ENCODE measurements around the gene IL24.

Gene IL24

GRCh38 chr1:206953126-206953525, 55.9 kb downstream of the IL24 start:
- Histone ChIP-seq H3K4me3 (replicated peaks; ENCODE audit: insufficient read depth, low read length) (no peak overlapping the region), H3K27ac (replicated peaks) (no peak overlapping the region), H3K27me3 (ENCODE audit: insufficient read depth, poor library complexity, severe bottlenecking) (no peaks in the 10 kb centered on the region)
- no peak for DNase-seq (ENCODE audit: low read depth in 1 of 2, low spot score in 1 of 2)
- TF ChIP-seq GABPA (IDR thresholded peaks at IDR 0.05; ENCODE audit: low read depth) (no peak), REST (IDR thresholded peaks at IDR 0.05; ENCODE audit: insufficient replicate concordance, low read depth) (no peak), CTCF (IDR thresholded peaks at IDR 0.05; ENCODE audit: insufficient read depth, low read length) (no peak)

DNA sequence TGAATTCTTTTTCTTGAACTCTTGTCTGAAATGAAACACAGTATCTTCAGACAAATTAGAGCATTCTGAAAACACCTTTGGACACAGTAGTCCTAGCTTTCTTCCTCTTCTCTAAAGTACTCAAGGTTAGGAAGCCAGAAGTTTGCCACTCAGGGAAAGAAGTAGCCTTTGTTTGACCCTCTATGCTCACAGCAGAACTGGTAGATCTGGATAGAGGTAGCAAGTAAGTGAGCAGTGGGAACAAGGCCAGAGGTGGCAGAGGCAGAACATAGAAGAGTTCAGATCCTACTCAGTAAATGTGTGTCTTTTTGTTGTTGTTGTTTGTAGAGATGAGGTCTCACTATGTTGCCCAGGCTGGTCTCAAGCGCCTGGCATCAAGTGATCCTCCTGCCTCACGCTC, 56.4 kb downstream of the IL24 start:
- Histone ChIP-seq H3K27me3 (ENCODE audit: insufficient read depth, poor library complexity, severe bottlenecking) (no peaks in the 10 kb centered on the region), H3K27ac (replicated peaks) (no peak overlapping the region), H3K4me3 (replicated peaks; ENCODE audit: insufficient read depth, low read length) (no peak overlapping the region)
- no peak for TF ChIP-seq POLR2AphosphoS5 (IDR thresholded peaks at IDR 0.05; ENCODE audit: low read depth)
- no peak for TF ChIP-seq REST (IDR thresholded peaks at IDR 0.05; ENCODE audit: insufficient replicate concordance, low read depth)
- no peak for DNase-seq (ENCODE audit: low read depth in 1 of 2, low spot score in 1 of 2)

Data from HL-60 (cell line).